ENCODE measurements around the gene CHDH. TPM values are rescaled to one million over a fixed set of nuclear protein-coding genes. Genes with fewer than 3 reads are reported as not detected.

The CHDH gene
- polyA plus RNA-seq, 1 donor from 2014 or later = 0.45 TPM

DNA sequence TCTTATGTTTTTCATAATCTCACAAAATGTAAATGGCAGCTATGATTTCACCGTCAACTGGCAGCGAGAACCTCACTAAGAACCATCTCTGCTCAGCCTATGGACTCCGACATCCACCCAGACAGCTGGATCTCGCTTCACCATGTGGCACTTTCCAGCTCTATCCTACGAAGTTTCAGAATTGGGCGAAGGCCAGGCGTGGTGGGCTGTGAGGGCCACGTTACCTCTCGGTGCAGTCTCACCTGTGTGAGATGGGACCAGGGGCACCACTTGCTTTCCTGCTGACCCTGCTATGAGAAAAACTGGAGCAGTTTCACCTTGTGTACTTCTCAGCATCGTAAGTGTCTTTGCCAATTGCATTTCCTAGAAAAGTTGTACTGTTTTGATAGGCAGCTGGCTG lies 32.3 kb downstream of the CHDH start:
- Mint-ChIP-seq H3K4me1 (no peaks in the 10 kb centered on the region), H3K9me3 (no peaks in the 10 kb centered on the region), H3K27me3 (peaks cover 2% of the 10 kb centered on the region), H3K36me3 (no peaks in the 10 kb centered on the region), H3K27ac (peak overlapping the region in 1 of 3 donors; percentile 17), H3K4me3 (no peak overlapping the region)

- Mint-ChIP-seq H3K4me3 (no peak overlapping the region), H3K9me3 (no peaks in the 10 kb centered on the region), H3K36me3 (no peaks in the 10 kb centered on the region), H3K27ac (no peak overlapping the region), H3K27me3 (peaks cover 2% of the 10 kb centered on the region), H3K4me1 (no peaks in the 10 kb centered on the region)
Observed at GRCh38 chr3:53813229-53813628, 33.0 kb downstream of the CHDH start.

- H3K36me3 Mint-ChIP-seq = no peaks in the 10 kb centered on the region
- no peaks in the 10 kb centered on the region for H3K27me3 Mint-ChIP-seq
- H3K4me3 Mint-ChIP-seq = no peak overlapping the region
- no peaks in the 10 kb centered on the region for H3K4me1 Mint-ChIP-seq
- no peak overlapping the region for H3K27ac Mint-ChIP-seq
- no peaks in the 10 kb centered on the region for H3K9me3 Mint-ChIP-seq
Observed at GRCh38 chr3:53812434-53812833, 33.8 kb downstream of the CHDH start.

- H3K36me3 Mint-ChIP-seq = no peaks in the 10 kb centered on the region
- H3K4me1 Mint-ChIP-seq = no peaks in the 10 kb centered on the region
- peaks cover 5% of the 10 kb centered on the region for H3K27me3 Mint-ChIP-seq
- no peaks in the 10 kb centered on the region for H3K9me3 Mint-ChIP-seq
- no peak overlapping the region for H3K27ac Mint-ChIP-seq
- H3K4me3 Mint-ChIP-seq = no peak overlapping the region
Observed at GRCh38 chr3:53811143-53811927, 34.9 kb downstream of the CHDH start.

- Mint-ChIP-seq H3K36me3 (no peaks in the 10 kb centered on the region), H3K4me3 (no peak overlapping the region), H3K9me3 (no peaks in the 10 kb centered on the region), H3K27ac (no peak overlapping the region), H3K27me3 (peaks cover 5% of the 10 kb centered on the region), H3K4me1 (peaks cover 0 to 2% (median 0%) of the 10 kb centered on the region in 3 donors)
Observed at GRCh38 chr3:53809764-53810400, 36.3 kb downstream of the CHDH start.

- Mint-ChIP-seq H3K4me3 (no peak overlapping the region), H3K4me1 (peaks cover 0 to 2% (median 0%) of the 10 kb centered on the region in 3 donors), H3K27me3 (peaks cover 5% of the 10 kb centered on the region), H3K27ac (no peak overlapping the region), H3K9me3 (no peaks in the 10 kb centered on the region), H3K36me3 (no peaks in the 10 kb centered on the region)
Observed at GRCh38 chr3:53809267-53809666, 37.0 kb downstream of the CHDH start.

DNA sequence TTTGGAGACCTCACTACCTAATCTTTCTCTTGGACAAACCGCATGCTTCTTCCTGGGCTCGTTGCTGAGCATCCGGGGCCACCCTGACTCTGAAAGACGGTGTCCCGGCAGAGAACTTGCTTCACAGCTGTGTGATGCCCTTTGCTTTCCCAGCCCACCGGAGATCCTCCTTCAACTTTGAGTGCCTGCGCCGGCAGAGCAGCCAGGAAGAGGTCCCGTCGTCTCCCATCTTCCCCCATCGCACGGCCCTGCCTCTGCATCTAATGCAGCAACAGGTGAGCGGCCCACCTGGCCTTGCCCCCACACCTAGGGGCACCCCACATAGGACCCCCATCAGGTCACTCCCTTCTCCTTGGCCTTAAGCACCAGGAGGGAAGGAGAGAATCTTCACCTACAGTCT lies 37.7 kb downstream of the CHDH start:
- Mint-ChIP-seq H3K4me1 (peaks cover 0 to 2% (median 0%) of the 10 kb centered on the region in 3 donors), H3K36me3 (no peaks in the 10 kb centered on the region), H3K27ac (no peak overlapping the region), H3K9me3 (no peaks in the 10 kb centered on the region), H3K27me3 (peaks cover 5% of the 10 kb centered on the region), H3K4me3 (no peak overlapping the region)

DNA sequence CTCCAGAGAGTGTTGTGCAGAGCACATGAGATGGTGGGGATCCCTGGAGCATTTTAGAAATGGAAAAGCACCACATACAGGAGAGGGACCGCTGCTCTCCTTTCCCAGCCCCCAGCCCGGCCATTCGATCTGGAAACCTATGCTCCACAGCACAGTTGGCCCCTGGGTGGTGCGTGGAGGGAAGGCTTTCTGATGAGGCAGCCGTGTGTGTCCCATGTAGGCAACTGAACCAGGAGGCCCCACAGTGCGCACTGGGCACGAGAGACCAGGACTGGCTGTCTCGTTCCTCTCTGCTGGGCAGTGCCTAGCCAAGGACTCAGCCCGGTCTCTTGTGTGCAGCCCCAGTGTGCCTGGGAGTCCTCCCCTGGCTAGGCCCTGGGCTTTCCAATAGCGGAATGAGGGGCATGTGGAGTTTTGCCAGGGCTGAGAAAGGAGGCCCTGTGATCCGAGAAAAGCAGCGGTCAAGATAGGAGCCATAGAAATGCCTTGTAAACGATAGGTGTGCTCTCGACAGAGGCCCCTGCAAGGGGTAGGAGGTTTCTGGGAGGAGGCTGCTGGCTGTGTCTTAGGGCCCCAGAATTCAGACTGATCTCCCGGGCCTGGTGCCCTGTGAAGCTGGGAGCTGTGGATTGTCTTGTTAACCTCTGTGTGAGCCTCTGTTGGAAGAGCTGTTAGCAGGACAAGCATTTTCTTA lies 39.0 kb downstream of the CHDH start:
- Mint-ChIP-seq H3K27me3 (peaks cover 5% of the 10 kb centered on the region), H3K27ac (peak overlapping the region in 1 of 3 donors; percentile 64)

DNA sequence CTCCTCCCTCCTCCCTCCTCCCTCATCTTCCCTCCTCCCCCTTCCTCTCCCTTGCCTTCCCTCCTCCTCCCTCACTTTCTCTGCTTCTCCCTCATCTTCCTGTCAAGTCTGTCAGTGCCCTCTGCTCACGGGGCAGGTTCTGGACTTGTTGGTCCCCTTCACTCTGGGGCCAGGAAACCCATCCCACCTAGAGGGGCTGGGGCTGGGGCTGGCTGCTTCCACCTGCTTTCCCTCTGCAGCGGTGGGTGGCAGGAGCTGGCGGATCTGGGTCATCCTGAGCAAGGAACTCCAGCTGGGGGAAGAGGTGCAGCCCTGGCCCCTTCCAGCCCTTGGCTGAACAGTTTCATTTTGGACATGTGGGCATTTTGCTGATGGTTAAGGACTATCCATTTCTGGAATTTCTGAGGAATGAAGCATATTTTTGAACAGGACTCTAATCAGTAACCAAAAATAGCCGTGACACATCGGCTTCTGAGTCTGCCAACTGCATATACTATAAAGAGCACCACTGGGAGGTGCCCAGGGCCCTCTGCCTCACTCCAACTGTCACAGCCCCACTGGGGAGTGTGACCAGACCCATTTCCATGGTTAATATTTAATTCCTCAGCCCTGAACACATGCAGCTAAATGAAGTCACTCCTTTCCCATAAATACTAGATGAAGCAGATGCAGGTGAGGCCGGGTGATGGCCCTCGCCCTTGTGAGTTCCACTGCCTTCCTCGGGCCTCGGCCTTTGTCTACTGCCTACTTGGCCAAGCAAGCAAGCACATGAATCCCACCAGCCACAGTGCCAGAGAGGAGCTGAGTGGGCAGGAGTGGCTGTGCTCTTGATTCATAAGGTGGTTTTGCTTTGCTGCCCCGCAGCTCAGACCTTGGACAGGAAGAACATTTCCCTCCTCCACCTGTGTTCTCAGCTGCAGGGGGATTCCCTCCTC lies 39.8 kb downstream of the CHDH start:
- Mint-ChIP-seq H3K9me3 (no peaks in the 10 kb centered on the region), H3K4me1 (peaks cover 0 to 2% (median 0%) of the 10 kb centered on the region in 3 donors), H3K4me3 (peak overlapping the region in 1 of 4 donors; percentile 66), H3K27me3 (peaks cover 5% of the 10 kb centered on the region), H3K27ac (peak overlapping the region in 1 of 3 donors; percentile 59), H3K36me3 (no peaks in the 10 kb centered on the region)

More for the DNA sequence above, 39.0 kb downstream of the CHDH start:
- H3K36me3 Mint-ChIP-seq = no peaks in the 10 kb centered on the region
- H3K4me3 Mint-ChIP-seq = no peak overlapping the region
- H3K4me1 Mint-ChIP-seq = peaks cover 0 to 2% (median 0%) of the 10 kb centered on the region in 3 donors
- no peaks in the 10 kb centered on the region for H3K9me3 Mint-ChIP-seq

GRCh38 chr3:53805463-53806159 lies 40.6 kb downstream of the CHDH start:
- Mint-ChIP-seq H3K4me1 (peaks cover 0 to 2% (median 0%) of the 10 kb centered on the region in 3 donors), H3K27me3 (peaks cover 5% of the 10 kb centered on the region), H3K36me3 (no peaks in the 10 kb centered on the region), H3K9me3 (no peaks in the 10 kb centered on the region), H3K27ac (no peak overlapping the region), H3K4me3 (no peak overlapping the region)

DNA sequence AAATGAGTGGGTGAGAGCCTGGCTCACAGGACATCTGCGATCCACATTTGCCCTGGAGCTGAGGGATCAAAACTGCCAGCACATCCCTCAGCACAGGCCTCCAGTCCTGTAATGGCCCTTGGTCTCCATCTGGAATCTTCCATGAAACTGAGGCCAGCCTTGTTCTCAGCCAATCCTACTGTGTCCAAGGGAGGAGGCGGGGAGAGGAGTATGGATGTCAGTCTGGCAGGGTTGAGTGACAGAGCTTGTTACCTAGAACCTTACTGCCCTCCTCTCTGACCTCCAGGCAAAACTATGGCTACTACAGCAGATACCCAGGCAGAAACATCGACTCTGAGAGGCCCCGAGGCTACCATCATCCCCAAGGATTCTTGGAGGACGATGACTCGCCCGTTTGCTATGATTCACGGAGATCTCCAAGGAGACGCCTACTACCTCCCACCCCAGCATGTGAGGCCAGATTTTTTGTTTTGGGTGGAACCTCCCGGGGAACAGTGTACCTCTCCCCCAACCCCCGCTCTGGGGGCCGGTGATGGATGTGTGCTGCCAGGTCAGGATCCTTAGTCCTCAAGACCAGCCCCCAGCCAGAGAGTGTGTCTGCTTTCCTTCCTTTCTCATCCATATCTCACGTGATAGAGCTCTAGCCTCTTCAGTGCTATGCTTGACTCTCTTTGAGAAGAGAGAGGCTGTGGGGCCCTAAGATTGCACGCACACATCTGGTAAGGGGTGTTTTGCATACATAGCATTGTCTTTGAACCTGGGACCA lies 41.3 kb downstream of the CHDH start:
- Mint-ChIP-seq H3K27me3 (peaks cover 5% of the 10 kb centered on the region), H3K4me1 (peaks cover 0 to 2% (median 0%) of the 10 kb centered on the region in 3 donors), H3K9me3 (no peaks in the 10 kb centered on the region), H3K27ac (no peak overlapping the region), H3K36me3 (no peaks in the 10 kb centered on the region), H3K4me3 (no peak overlapping the region)

GRCh38 chr3:53803816-53804695 lies 42.2 kb downstream of the CHDH start:
- H3K9me3 Mint-ChIP-seq = no peaks in the 10 kb centered on the region

More at GRCh38 chr3:53803816-53804695, 42.2 kb downstream of the CHDH start:
- H3K27ac Mint-ChIP-seq = no peak overlapping the region
- H3K36me3 Mint-ChIP-seq = no peaks in the 10 kb centered on the region
- H3K4me1 Mint-ChIP-seq = peaks cover 0 to 2% (median 0%) of the 10 kb centered on the region in 3 donors
- H3K27me3 Mint-ChIP-seq = peaks cover 5% of the 10 kb centered on the region
- no peak overlapping the region for H3K4me3 Mint-ChIP-seq
